Body of pancreas (tissue), 4 donors: ENCODE measurements around the gene BEAN1.

Experiments used
- POLR2A ChIP-seq, 3 donors: fragments of 450-650 bp; IDR thresholded peaks; one replicate each; pipeline ENCODE4 v1.6.1; 2016; ENCODE audit warnings: antibody characterized with exemption in 3 of 3, mild to moderate bottlenecking in 2 of 3
- TF ChIP-seq, protein P1 (sequence below), 7 experiments: fragments of 450-650 bp in 4 of 7; fragments of 200-600 bp in 3 of 7; sonication (generic) in 3 of 7; IDR thresholded peaks; one replicate each; pipeline ENCODE4 v1.5.1; 2016 to 2019; ENCODE audit warnings: antibody characterized with exemption in 7 of 7

DNA sequence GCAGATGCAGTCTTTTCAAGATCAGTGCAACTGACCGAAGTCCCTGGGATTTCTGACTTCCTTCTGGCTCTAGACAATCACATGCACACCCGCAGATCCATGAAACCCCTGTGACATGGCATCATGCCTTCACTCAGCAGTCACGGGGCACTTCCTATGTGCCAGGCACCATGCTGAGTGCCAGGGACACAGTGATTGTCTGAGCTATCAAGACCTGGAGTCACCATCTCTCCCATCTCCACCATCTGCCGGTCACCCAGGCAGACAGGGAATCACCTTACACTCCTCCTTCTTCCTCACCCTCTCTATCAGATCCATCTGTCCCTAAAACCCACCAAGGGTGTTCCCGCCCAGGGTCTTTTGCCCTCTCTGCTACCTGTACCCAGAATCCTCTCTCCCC is 5.3 kb downstream of the BEAN1 start:
- TF ChIP-seq, protein P1, sequence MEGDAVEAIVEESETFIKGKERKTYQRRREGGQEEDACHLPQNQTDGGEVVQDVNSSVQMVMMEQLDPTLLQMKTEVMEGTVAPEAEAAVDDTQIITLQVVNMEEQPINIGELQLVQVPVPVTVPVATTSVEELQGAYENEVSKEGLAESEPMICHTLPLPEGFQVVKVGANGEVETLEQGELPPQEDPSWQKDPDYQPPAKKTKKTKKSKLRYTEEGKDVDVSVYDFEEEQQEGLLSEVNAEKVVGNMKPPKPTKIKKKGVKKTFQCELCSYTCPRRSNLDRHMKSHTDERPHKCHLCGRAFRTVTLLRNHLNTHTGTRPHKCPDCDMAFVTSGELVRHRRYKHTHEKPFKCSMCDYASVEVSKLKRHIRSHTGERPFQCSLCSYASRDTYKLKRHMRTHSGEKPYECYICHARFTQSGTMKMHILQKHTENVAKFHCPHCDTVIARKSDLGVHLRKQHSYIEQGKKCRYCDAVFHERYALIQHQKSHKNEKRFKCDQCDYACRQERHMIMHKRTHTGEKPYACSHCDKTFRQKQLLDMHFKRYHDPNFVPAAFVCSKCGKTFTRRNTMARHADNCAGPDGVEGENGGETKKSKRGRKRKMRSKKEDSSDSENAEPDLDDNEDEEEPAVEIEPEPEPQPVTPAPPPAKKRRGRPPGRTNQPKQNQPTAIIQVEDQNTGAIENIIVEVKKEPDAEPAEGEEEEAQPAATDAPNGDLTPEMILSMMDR (IDR thresholded peaks at IDR 0.05): no peak
- TF ChIP-seq POLR2A (IDR thresholded peaks at IDR 0.05): no peak
